Naive thymus-derived CD8-positive, alpha-beta T cell (primary cell): ENCODE measurements around the gene SLC22A7. TPM values are rescaled to one million over a fixed set of nuclear protein-coding genes. Genes with fewer than 3 reads are reported as not detected.

ENCODE experiments used
- ATAC-seq, 2 donors: fragments of 150-1000 bp; cut with Tn5 transposase in 1 of 2; sonication (Bioruptor Pico), chemical (Tn5 transposase) in 1 of 2; 1 replicate in 1 of 2; 2 replicates in 1 of 2; pipeline ENCODE4 v1.10.0; 2021; ENCODE audit warnings: mild to moderate bottlenecking in 2 of 2, moderate library complexity in 2 of 2
- POLR2A ChIA-PET: fragments of 350-600 bp; sonication (Branson Sonifier 250); formaldehyde crosslinking; loops from one replicate; lab custom pipeline; 2021; ENCODE audit warnings: antibody characterized with exemption; lab: Charles Lee
- DNase-seq, 10 donors: peaks; one replicate each; pipeline versions ENCODE4 v3.0.0 to v3.0.0-alpha.2; 2020 to 2022
- H3K27ac Mint-ChIP-seq, 10 donors: one replicate each; pipeline ENCODE4 v1.8.0; 2020 to 2022; ENCODE audit warnings: mild to moderate bottlenecking in 10 of 10, mixed read lengths in 10 of 10, moderate library complexity in 4 of 10, inconsistent platforms in 1 of 10
- H3K27me3 Mint-ChIP-seq, 5 donors: one replicate each; pipeline ENCODE4 v1.8.0; 2021 to 2022; ENCODE audit warnings: mixed read lengths in 5 of 5
- H3K36me3 Mint-ChIP-seq, 3 donors: one replicate each; pipeline ENCODE4 v1.8.0; 2020 to 2022; ENCODE audit warnings: mixed read lengths in 3 of 3, mild to moderate bottlenecking in 2 of 3, inconsistent platforms in 1 of 3
- H3K4me1 Mint-ChIP-seq, 4 donors: one replicate each; pipeline ENCODE4 v1.8.0; 2021 to 2022; ENCODE audit warnings: mixed read lengths in 4 of 4
- H3K4me3 Mint-ChIP-seq, 10 donors: one replicate each; pipeline ENCODE4 v1.8.0; 2020 to 2022; ENCODE audit warnings: mild to moderate bottlenecking in 10 of 10, mixed read lengths in 10 of 10, moderate library complexity in 6 of 10, inconsistent platforms in 1 of 10
- H3K9me3 Mint-ChIP-seq, 9 donors: one replicate each; pipeline ENCODE4 v1.8.0; 2020 to 2022; ENCODE audit warnings: mixed read lengths in 9 of 9, mild to moderate bottlenecking in 3 of 9, inconsistent platforms in 1 of 9, moderate library complexity in 1 of 9
- polyA plus RNA-seq, 3 donors: library from polyadenylated mRNA; unstranded; fragments of 300-500 nt; fragmentation: Illumina TruSeq; gene quantifications; one replicate each; pipeline ENCODE4 v1.2.3, GENCODE V29; 2021
- total RNA-seq, 8 experiments: library from RNA in 2 of 8; stranded (reverse) in 2 of 8; gene quantifications; one replicate each; pipeline ENCODE4 v1.2.3 and lab custom pipeline; 2021 to 2026

SLC22A7 gene
- total and polyA plus RNA-seq, 5 experiments from 2014 or later = not detected

- DNase-seq = peak in 1 of 10 donors; percentile 52
- POLR2A ChIA-PET = no interaction called here
- Mint-ChIP-seq H3K27me3 (peaks cover 6 to 30% (median 12%) of the 10 kb centered on the region in 5 donors), H3K9me3 (no peaks in the 10 kb centered on the region), H3K27ac (peak overlapping the region in 1 of 10 donors; percentile 89), H3K4me3 (no peak overlapping the region), H3K36me3 (no peaks in the 10 kb centered on the region), H3K4me1 (peaks cover 0 to 3% (median under 1%) of the 10 kb centered on the region in 4 donors)
- no peak for ATAC-seq
These were observed 10.1 kb upstream of the SLC22A7 start for GRCh38 chr6:43287717-43288679.

DNA sequence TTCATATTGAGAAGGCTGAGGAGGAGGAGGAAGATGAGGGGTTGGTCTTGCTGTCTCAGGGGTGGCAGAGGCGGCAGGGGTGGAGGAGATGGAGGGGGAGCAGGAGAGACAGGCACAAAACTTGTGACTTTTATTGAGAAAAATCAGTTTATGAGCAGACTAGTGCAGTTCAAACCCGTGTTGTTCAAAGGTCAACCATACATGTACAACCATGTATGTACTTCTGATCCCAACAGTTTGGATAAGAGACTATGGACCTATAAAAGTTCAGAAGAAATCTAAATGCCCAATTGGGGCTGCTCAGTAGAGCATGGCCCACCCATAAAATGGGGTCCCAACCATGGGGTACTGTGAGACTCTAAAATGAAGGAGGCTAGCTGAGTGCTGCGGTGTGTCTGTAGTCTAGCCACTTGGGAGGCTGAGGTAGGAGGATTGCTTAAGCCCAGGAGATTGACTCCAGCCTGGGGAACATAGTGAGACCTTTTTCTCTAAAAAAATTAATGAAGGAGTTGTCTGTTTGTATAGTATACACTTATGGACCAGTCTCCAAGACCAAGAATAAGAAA lies 7.6 kb upstream of the SLC22A7 start:
- Mint-ChIP-seq H3K4me1 (peaks cover 0 to 3% (median under 1%) of the 10 kb centered on the region in 4 donors), H3K27me3 (peaks cover 6 to 28% (median 12%) of the 10 kb centered on the region in 5 donors), H3K27ac (no peak overlapping the region), H3K9me3 (no peaks in the 10 kb centered on the region), H3K36me3 (no peaks in the 10 kb centered on the region), H3K4me3 (no peak overlapping the region)
- DNase-seq (no peak), ATAC-seq (no peak)
- POLR2A ChIA-PET = no interaction called here

DNA sequence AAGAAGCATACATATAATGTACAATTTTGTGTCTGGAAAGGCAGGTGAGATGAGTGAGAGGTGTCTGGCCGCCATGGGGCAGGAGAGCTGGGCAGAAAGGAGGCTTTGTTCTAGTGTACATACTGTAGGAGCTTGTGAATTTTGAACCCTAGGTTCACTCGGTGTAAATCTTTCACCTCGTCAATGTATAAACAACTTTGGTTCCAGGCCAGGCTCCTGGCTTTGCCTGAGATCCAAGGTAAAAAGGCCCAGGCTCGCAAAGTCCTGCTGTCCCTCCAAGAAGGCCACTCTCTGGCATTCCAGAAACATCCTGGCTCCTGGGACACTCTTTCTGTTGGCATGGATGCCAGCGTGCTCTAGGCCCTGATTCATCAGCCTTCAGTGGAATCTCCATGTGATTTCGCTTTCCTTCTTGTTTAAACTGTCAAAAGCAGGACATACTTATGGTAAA lies 7.1 kb upstream of the SLC22A7 start:
- H3K27me3 Mint-ChIP-seq = peaks cover 3 to 22% (median 8%) of the 10 kb centered on the region in 5 donors
- peak overlapping the region in 1 of 10 donors; percentile 29 for H3K27ac Mint-ChIP-seq
- no peak overlapping the region for H3K4me3 Mint-ChIP-seq
- no peak for ATAC-seq
- no peaks in the 10 kb centered on the region for H3K9me3 Mint-ChIP-seq
- H3K36me3 Mint-ChIP-seq = no peaks in the 10 kb centered on the region
- no peaks in the 10 kb centered on the region for H3K4me1 Mint-ChIP-seq
- DNase-seq = no peak
- POLR2A ChIA-PET = no interaction called here

- DNase-seq (no peak), ATAC-seq (no peak)
- Mint-ChIP-seq H3K36me3 (no peaks in the 10 kb centered on the region), H3K27me3 (peaks cover 2 to 15% (median 9%) of the 10 kb centered on the region in 5 donors), H3K4me3 (no peak overlapping the region), H3K4me1 (no peaks in the 10 kb centered on the region), H3K27ac (no peak overlapping the region), H3K9me3 (no peaks in the 10 kb centered on the region)
- POLR2A ChIA-PET = no interaction called here
These were observed 6.4 kb upstream of the SLC22A7 start for GRCh38 chr6:43291708-43292107.

DNA sequence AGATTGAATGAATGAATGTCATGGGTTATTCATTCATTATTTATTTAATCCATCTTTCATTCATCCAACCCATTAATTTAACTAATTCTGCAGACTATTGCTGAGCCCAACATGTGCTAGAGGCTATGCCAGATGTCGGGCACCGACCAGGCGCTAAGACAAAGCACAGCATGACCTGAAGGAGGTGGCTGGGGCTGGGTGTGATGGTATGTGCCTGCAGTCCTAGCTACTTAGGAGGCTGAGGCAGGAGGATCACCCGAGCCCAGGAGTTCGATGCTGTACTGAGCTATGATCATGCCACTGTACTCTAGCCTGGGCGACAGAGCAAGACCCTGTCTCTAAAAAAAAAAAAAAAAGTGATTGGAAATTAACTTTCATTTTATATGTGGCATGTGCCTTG lies 5.7 kb upstream of the SLC22A7 start:
- DNase-seq (no peak), ATAC-seq (no peak)
- H3K4me1 Mint-ChIP-seq = no peaks in the 10 kb centered on the region
- no peaks in the 10 kb centered on the region for H3K9me3 Mint-ChIP-seq
- POLR2A ChIA-PET = no interaction called here
- H3K36me3 Mint-ChIP-seq = no peaks in the 10 kb centered on the region
- peak overlapping the region in 1 of 10 donors; percentile 9 for H3K27ac Mint-ChIP-seq
- H3K4me3 Mint-ChIP-seq = no peak overlapping the region
- H3K27me3 Mint-ChIP-seq = peaks cover 0 to 12% (median 7%) of the 10 kb centered on the region in 5 donors

GRCh38 chr6:43292763-43293318 lies 5.2 kb upstream of the SLC22A7 start:
- H3K4me3 Mint-ChIP-seq = no peak overlapping the region
- H3K4me1 Mint-ChIP-seq = no peaks in the 10 kb centered on the region
- DNase-seq (no peak), ATAC-seq (no peak)
- peaks cover 0 to 10% (median 3%) of the 10 kb centered on the region in 5 donors for H3K27me3 Mint-ChIP-seq
- POLR2A ChIA-PET = no interaction called here
- H3K36me3 Mint-ChIP-seq = no peaks in the 10 kb centered on the region
- H3K9me3 Mint-ChIP-seq = no peaks in the 10 kb centered on the region
- peak overlapping the region in 1 of 10 donors; percentile 9 for H3K27ac Mint-ChIP-seq

GRCh38 chr6:43293698-43294097 lies 4.4 kb upstream of the SLC22A7 start:
- Mint-ChIP-seq H3K36me3 (no peaks in the 10 kb centered on the region), H3K4me3 (no peak overlapping the region), H3K9me3 (no peaks in the 10 kb centered on the region), H3K27ac (no peak overlapping the region), H3K4me1 (no peaks in the 10 kb centered on the region), H3K27me3 (peaks cover 0 to 13% (median under 1%) of the 10 kb centered on the region in 5 donors)
- ATAC-seq (no peak), DNase-seq (no peak)
- POLR2A ChIA-PET = no interaction called here

DNA sequence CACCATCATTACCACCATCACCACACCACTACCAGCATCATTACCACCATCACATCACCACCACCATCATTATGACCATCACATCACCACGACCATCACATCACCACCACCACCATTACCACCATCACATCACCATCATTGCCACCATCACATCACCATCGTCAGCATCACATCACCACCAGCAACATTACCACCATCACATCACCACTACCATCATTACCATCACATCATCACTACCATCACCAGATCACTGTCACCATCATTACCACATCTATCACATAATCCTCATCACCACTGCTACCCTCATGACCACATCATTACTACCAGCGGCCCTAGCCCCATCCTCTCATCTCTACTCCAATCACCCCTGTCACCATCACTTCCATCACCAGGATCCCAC lies 3.5 kb upstream of the SLC22A7 start:
- Mint-ChIP-seq H3K9me3 (no peaks in the 10 kb centered on the region), H3K27me3 (peaks cover 1 to 17% (median 4%) of the 10 kb centered on the region in 5 donors), H3K4me3 (no peak overlapping the region), H3K4me1 (no peaks in the 10 kb centered on the region), H3K27ac (no peak overlapping the region), H3K36me3 (no peaks in the 10 kb centered on the region)
- DNase-seq (no peak), ATAC-seq (no peak)
- POLR2A ChIA-PET = no interaction called here

- H3K4me1 Mint-ChIP-seq = peaks cover 0 to 2% (median 0%) of the 10 kb centered on the region in 4 donors
- H3K27ac Mint-ChIP-seq = no peak overlapping the region
- ATAC-seq (no peak), DNase-seq (no peak)
- peaks cover 4 to 22% (median 9%) of the 10 kb centered on the region in 5 donors for H3K27me3 Mint-ChIP-seq
- POLR2A ChIA-PET = interaction anchor here (0.6 to 0.7 kb wide), 2 partner anchors 19 to 119 kb away, joined by 3 read pairs; no protein-coding TSS in a partner anchor
- no peaks in the 10 kb centered on the region for H3K9me3 Mint-ChIP-seq
- H3K36me3 Mint-ChIP-seq = no peaks in the 10 kb centered on the region
- no peak overlapping the region for H3K4me3 Mint-ChIP-seq
These were observed 2.6 kb upstream of the SLC22A7 start for GRCh38 chr6:43295456-43295855.

- ATAC-seq (no peak), DNase-seq (no peak)
- no peak overlapping the region for H3K4me3 Mint-ChIP-seq
- H3K27me3 Mint-ChIP-seq = peaks cover 4 to 26% (median 9%) of the 10 kb centered on the region in 5 donors
- POLR2A ChIA-PET = interaction anchor here (0.5 kb wide), 2 partner anchors 160 to 757 kb away, joined by 4 to 5 read pairs; no protein-coding TSS in a partner anchor
- no peaks in the 10 kb centered on the region for H3K9me3 Mint-ChIP-seq
- no peaks in the 10 kb centered on the region for H3K36me3 Mint-ChIP-seq
- H3K27ac Mint-ChIP-seq = peak overlapping the region in 1 of 10 donors; percentile 2
- H3K4me1 Mint-ChIP-seq = peaks cover 0 to 2% (median 0%) of the 10 kb centered on the region in 4 donors
These were observed 1.1 kb upstream of the SLC22A7 start for GRCh38 chr6:43296780-43297497.

GRCh38 chr6:43298565-43299337 lies 691 bp downstream of the SLC22A7 start:
- no peaks in the 10 kb centered on the region for H3K36me3 Mint-ChIP-seq
- no peak for DNase-seq
- POLR2A ChIA-PET = interaction anchor here (0.6 kb wide), 1 partner anchor 32 kb away, joined by 4 read pairs; no protein-coding TSS in a partner anchor
- no peak overlapping the region for H3K27ac Mint-ChIP-seq
- H3K4me1 Mint-ChIP-seq = peaks cover 0 to 2% (median 0%) of the 10 kb centered on the region in 4 donors
- H3K4me3 Mint-ChIP-seq = no peak overlapping the region
- H3K9me3 Mint-ChIP-seq = no peaks in the 10 kb centered on the region
- no peak for ATAC-seq
- peaks cover 4 to 24% (median 9%) of the 10 kb centered on the region in 5 donors for H3K27me3 Mint-ChIP-seq
